ENCODE results near the gene SUPT20HL1.
"Not testable (repeated sequence)": the region's sequence is repeated elsewhere in the genome, so short reads cannot be mapped to it uniquely, and the experiment has no call there.

Gene SUPT20HL1

GRCh38 chrX:24380262-24381187 lies 20.1 kb downstream of the SUPT20HL1 start:
- H3K4me1 ChIP-seq (ENCODE audit: insufficient read depth, low read length, severe bottlenecking): no peaks in the 10 kb centered on the region
- H3K9me2 ChIP-seq (ENCODE audit: low read depth, low read length): no peaks in the 10 kb centered on the region
- no peaks in the 10 kb centered on the region for H3K9me3 ChIP-seq (ENCODE audit: low read length)
- no peak overlapping the region for H3K27ac ChIP-seq (ENCODE audit: low read depth, low read length, poor library complexity, severe bottlenecking)
- H4K20me1 ChIP-seq (ENCODE audit: insufficient read depth, low read length): no peaks in the 10 kb centered on the region
- H3K27me3 ChIP-seq (ENCODE audit: insufficient read depth, low read length): no peaks in the 10 kb centered on the region
- H3K4me3 ChIP-seq (ENCODE audit: low read depth, low read length, poor library complexity, severe bottlenecking): no peak overlapping the region
- H3K4me2 ChIP-seq (ENCODE audit: low read length): no peak overlapping the region
- no peak overlapping the region for H3K9ac ChIP-seq (ENCODE audit: low read length)
- H2AFZ ChIP-seq (ENCODE audit: low read length): no peak overlapping the region
- H3K36me3 ChIP-seq (ENCODE audit: insufficient read depth, low read length): no peaks in the 10 kb centered on the region
- H3F3A ChIP-seq (ENCODE audit: insufficient read depth, low read length): no peaks in the 10 kb centered on the region
- no peak for TF ChIP-seq EZH2 (IDR thresholded peaks at IDR 0.05; ENCODE audit: borderline replicate concordance, low read length)
- no peak for TF ChIP-seq CTCF (IDR thresholded peaks at IDR 0.05; ENCODE audit: low read length)
- no peaks in the 10 kb centered on the region for H3K79me2 ChIP-seq (ENCODE audit: insufficient read depth, low read length)

GRCh38 chrX:24382315-24382714 lies 21.9 kb downstream of the SUPT20HL1 start:
- not testable (repeated sequence) for H3K36me3 ChIP-seq (ENCODE audit: insufficient read depth, low read length); H3F3A ChIP-seq (ENCODE audit: insufficient read depth, low read length); H3K9me3 ChIP-seq (ENCODE audit: low read length); H3K4me3 ChIP-seq (ENCODE audit: low read depth, low read length, poor library complexity, severe bottlenecking); H3K27ac ChIP-seq (ENCODE audit: low read depth, low read length, poor library complexity, severe bottlenecking); H3K4me2 ChIP-seq (ENCODE audit: low read length); H2AFZ ChIP-seq (ENCODE audit: low read length); H3K79me2 ChIP-seq (ENCODE audit: insufficient read depth, low read length); H3K9me2 ChIP-seq (ENCODE audit: low read depth, low read length); H3K27me3 ChIP-seq (ENCODE audit: insufficient read depth, low read length); H4K20me1 ChIP-seq (ENCODE audit: insufficient read depth, low read length); H3K4me1 ChIP-seq (ENCODE audit: insufficient read depth, low read length, severe bottlenecking); H3K9ac ChIP-seq (ENCODE audit: low read length)

DNA sequence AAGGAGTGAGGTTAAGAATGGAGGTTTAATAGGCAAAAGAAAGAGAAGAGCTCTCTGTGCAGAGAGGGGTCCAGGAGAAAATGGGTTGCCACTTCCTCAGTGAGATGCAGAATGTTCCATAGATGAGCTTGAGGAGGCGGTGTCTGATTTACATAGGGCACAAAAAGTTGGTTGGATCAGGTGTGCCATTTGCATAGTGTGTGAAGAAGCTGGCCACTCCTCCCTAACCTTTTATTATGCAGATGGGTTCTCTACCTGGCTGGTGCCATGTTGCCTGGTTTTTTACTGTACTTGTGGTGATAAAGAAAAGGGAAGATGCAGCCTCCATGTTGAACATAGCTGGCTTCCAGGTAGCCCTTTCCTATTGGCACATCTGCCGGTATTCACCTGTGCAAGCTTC lies 27.3 kb downstream of the SUPT20HL1 start:
- Histone ChIP-seq H3K27ac (ENCODE audit: low read depth, low read length, poor library complexity, severe bottlenecking) (no peak overlapping the region), H3K9me3 (ENCODE audit: low read length) (no peaks in the 10 kb centered on the region), H3K4me1 (ENCODE audit: insufficient read depth, low read length, severe bottlenecking) (no peaks in the 10 kb centered on the region), H3K9ac (ENCODE audit: low read length) (no peak overlapping the region), H3K36me3 (ENCODE audit: insufficient read depth, low read length) (no peaks in the 10 kb centered on the region), H3K9me2 (ENCODE audit: low read depth, low read length) (no peaks in the 10 kb centered on the region), H4K20me1 (ENCODE audit: insufficient read depth, low read length) (no peaks in the 10 kb centered on the region), H3K4me3 (ENCODE audit: low read depth, low read length, poor library complexity, severe bottlenecking) (no peak overlapping the region), H3K4me2 (ENCODE audit: low read length) (no peak overlapping the region), H3K79me2 (ENCODE audit: insufficient read depth, low read length) (no peaks in the 10 kb centered on the region), H3K27me3 (ENCODE audit: insufficient read depth, low read length) (no peaks in the 10 kb centered on the region), H2AFZ (ENCODE audit: low read length) (no peak overlapping the region), H3F3A (ENCODE audit: insufficient read depth, low read length) (no peaks in the 10 kb centered on the region)
- TF ChIP-seq EZH2 (IDR thresholded peaks at IDR 0.05; ENCODE audit: borderline replicate concordance, low read length): no peak
- TF ChIP-seq CTCF (IDR thresholded peaks at IDR 0.05; ENCODE audit: low read length): no peak

- no peak overlapping the region for H3K27ac ChIP-seq (ENCODE audit: low read depth, low read length, poor library complexity, severe bottlenecking)
- H3K4me3 ChIP-seq (ENCODE audit: low read depth, low read length, poor library complexity, severe bottlenecking): no peak overlapping the region
- H3K36me3 ChIP-seq (ENCODE audit: insufficient read depth, low read length): no peaks in the 10 kb centered on the region
- no peaks in the 10 kb centered on the region for H3K27me3 ChIP-seq (ENCODE audit: insufficient read depth, low read length)
- H3K79me2 ChIP-seq (ENCODE audit: insufficient read depth, low read length): no peaks in the 10 kb centered on the region
- H3K9me3 ChIP-seq (ENCODE audit: low read length): no peaks in the 10 kb centered on the region
- TF ChIP-seq CTCF (IDR thresholded peaks at IDR 0.05; ENCODE audit: low read length) (no peak), EZH2 (IDR thresholded peaks at IDR 0.05; ENCODE audit: borderline replicate concordance, low read length) (no peak)
- no peaks in the 10 kb centered on the region for H4K20me1 ChIP-seq (ENCODE audit: insufficient read depth, low read length)
- no peaks in the 10 kb centered on the region for H3F3A ChIP-seq (ENCODE audit: insufficient read depth, low read length)
- H3K9me2 ChIP-seq (ENCODE audit: low read depth, low read length): no peaks in the 10 kb centered on the region
- no peaks in the 10 kb centered on the region for H3K4me1 ChIP-seq (ENCODE audit: insufficient read depth, low read length, severe bottlenecking)
- no peak overlapping the region for H3K4me2 ChIP-seq (ENCODE audit: low read length)
- no peak overlapping the region for H2AFZ ChIP-seq (ENCODE audit: low read length)
- no peak overlapping the region for H3K9ac ChIP-seq (ENCODE audit: low read length)
These were observed 30.9 kb downstream of the SUPT20HL1 start for GRCh38 chrX:24391389-24391788.
